ENCODE results near the gene ANKRD29.

ANKRD29 gene

DNA sequence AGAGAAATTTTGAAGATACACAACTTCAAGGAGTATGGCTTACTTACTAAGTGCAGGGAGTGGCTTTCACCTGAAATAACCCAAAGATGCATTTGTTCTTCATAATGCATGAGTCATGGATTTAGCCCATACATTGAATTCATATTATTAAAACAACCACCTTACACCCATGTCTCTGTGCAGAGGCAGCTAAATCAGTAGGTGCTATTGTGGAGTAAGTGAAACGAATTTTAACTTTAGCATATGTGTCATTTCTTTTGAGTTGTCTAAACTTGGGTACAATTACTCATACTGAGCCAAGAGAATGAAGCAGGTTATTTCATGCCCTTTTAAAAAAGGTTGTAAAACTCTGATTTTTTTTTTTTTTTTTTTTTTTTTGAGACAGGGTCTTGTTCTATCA lies 11.0 kb upstream of the ANKRD29 start:
- no peak overlapping the region for H3K4me3 ChIP-seq (ENCODE audit: control insufficient read depth in 1 of 7, extremely low read depth in 1 of 7, insufficient read depth in 4 of 7, low read depth in 2 of 7, low read length in 6 of 7)
- H3K4me1 ChIP-seq (ENCODE audit: control extremely low read depth in 1 of 4, control insufficient read depth in 4 of 4, insufficient read depth in 4 of 4, low read length in 3 of 4): no peaks in the 10 kb centered on the region
- H3K9me3 ChIP-seq (ENCODE audit: control extremely low read depth in 1 of 5, control insufficient read depth in 4 of 5, insufficient read depth in 2 of 5, low read depth in 1 of 5, low read length in 4 of 5): no peaks in the 10 kb centered on the region
- ChIA-PET CTCF (no interaction called here), POLR2A (no interaction called here)
- H3K36me3 ChIP-seq (ENCODE audit: control insufficient read depth in 4 of 4, insufficient read depth in 4 of 4, low read length in 3 of 4): no peaks in the 10 kb centered on the region
- H3K27ac ChIP-seq (ENCODE audit: insufficient read depth in 1 of 2, low read depth in 1 of 2, low read length in 2 of 2, poor library complexity in 1 of 2, severe bottlenecking in 2 of 2): no peak overlapping the region
- DNase-seq: no peak
- no CpG with 5 or more reads among the region's 1 CpG for WGBS (ENCODE audit: insufficient coverage)
- H3K27me3 ChIP-seq (replicated peaks in 2 of 5; ENCODE audit: control insufficient read depth in 4 of 5, insufficient read depth in 5 of 5, low read length in 4 of 5): peaks cover 0 to 5% (median 2%) of the 10 kb centered on the region in 5 experiments

DNA sequence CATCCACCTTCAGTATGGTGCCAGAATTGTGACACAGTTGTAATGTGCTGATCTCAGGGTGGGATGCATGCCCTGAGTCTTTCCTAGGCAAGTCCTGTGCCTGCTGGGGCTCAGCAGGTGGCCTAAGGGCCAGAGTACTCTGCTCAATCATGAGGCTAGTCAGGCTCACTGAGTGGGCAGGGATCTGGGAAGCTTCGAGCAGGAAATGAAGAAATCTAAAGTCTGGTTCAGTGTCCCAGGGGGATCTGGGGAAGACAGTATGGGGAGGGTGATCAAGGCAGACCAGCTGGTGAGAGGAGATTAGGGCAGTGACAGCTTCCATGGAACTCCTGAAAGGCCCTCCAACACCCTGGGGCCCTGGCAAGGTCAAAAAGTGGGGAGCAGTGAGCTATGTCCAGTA lies 8.9 kb upstream of the ANKRD29 start:
- 100% methylated on average over 1 of the region's 1 CpG for WGBS (ENCODE audit: insufficient coverage)
- Histone ChIP-seq H3K27me3 (replicated peaks in 2 of 5; ENCODE audit: control insufficient read depth in 4 of 5, insufficient read depth in 5 of 5, low read length in 4 of 5) (no peaks in the 10 kb centered on the region), H3K9me3 (ENCODE audit: control extremely low read depth in 1 of 5, control insufficient read depth in 4 of 5, insufficient read depth in 2 of 5, low read depth in 1 of 5, low read length in 4 of 5) (no peaks in the 10 kb centered on the region), H3K4me3 (ENCODE audit: control insufficient read depth in 1 of 7, extremely low read depth in 1 of 7, insufficient read depth in 4 of 7, low read depth in 2 of 7, low read length in 6 of 7) (no peak overlapping the region), H3K36me3 (ENCODE audit: control insufficient read depth in 4 of 4, insufficient read depth in 4 of 4, low read length in 3 of 4) (no peaks in the 10 kb centered on the region), H3K27ac (ENCODE audit: insufficient read depth in 1 of 2, low read depth in 1 of 2, low read length in 2 of 2, poor library complexity in 1 of 2, severe bottlenecking in 2 of 2) (no peak overlapping the region), H3K4me1 (ENCODE audit: control extremely low read depth in 1 of 4, control insufficient read depth in 4 of 4, insufficient read depth in 4 of 4, low read length in 3 of 4) (no peaks in the 10 kb centered on the region)
- ChIA-PET POLR2A (no interaction called here), CTCF (interaction anchor here (1.1 kb wide), 1 partner anchor 49 kb away, joined by 3 read pairs; no protein-coding TSS in a partner anchor)
- no peak for DNase-seq

DNA sequence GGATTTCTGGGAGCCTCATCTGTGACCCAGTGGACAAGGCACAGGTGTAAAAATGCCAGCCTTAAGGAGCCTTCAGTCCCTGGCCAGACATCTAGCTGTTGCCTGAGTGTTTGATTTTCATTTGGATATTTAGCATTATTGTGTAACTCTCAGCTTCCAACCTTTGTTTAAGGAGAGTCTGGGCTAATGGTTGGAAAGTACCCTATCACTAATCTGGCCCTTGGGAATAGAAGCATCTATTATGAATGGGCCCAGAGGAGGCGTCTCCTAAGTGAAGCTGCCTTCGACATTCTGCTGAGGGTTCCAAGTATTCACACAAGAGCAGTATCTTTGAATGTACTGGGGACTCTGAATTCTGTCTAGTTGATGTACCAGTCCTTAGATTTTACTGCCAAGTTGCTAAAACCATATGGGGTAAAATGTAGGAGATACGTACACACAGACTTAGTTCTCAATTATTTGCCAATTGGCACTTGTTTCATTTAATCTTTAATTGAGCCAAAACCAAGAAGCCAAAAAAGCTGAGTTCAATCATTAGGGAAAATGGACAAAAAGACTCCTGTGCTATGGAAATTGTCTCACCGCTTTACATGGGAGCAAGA lies 7.2 kb upstream of the ANKRD29 start:
- Histone ChIP-seq H3K27me3 (replicated peaks in 2 of 5; ENCODE audit: control insufficient read depth in 4 of 5, insufficient read depth in 5 of 5, low read length in 4 of 5) (no peaks in the 10 kb centered on the region), H3K9me3 (ENCODE audit: control extremely low read depth in 1 of 5, control insufficient read depth in 4 of 5, insufficient read depth in 2 of 5, low read depth in 1 of 5, low read length in 4 of 5) (no peaks in the 10 kb centered on the region), H3K4me1 (ENCODE audit: control extremely low read depth in 1 of 4, control insufficient read depth in 4 of 4, insufficient read depth in 4 of 4, low read length in 3 of 4) (no peaks in the 10 kb centered on the region), H3K27ac (ENCODE audit: insufficient read depth in 1 of 2, low read depth in 1 of 2, low read length in 2 of 2, poor library complexity in 1 of 2, severe bottlenecking in 2 of 2) (no peak overlapping the region), H3K4me3 (ENCODE audit: control insufficient read depth in 1 of 7, extremely low read depth in 1 of 7, insufficient read depth in 4 of 7, low read depth in 2 of 7, low read length in 6 of 7) (no peak overlapping the region), H3K36me3 (ENCODE audit: control insufficient read depth in 4 of 4, insufficient read depth in 4 of 4, low read length in 3 of 4) (no peaks in the 10 kb centered on the region)
- POLR2A ChIA-PET: no interaction called here
- CTCF ChIA-PET: no interaction called here
- 98% methylated on average over 3 of the region's 4 CpGs for WGBS (ENCODE audit: insufficient coverage)
- DNase-seq: no peak

DNA sequence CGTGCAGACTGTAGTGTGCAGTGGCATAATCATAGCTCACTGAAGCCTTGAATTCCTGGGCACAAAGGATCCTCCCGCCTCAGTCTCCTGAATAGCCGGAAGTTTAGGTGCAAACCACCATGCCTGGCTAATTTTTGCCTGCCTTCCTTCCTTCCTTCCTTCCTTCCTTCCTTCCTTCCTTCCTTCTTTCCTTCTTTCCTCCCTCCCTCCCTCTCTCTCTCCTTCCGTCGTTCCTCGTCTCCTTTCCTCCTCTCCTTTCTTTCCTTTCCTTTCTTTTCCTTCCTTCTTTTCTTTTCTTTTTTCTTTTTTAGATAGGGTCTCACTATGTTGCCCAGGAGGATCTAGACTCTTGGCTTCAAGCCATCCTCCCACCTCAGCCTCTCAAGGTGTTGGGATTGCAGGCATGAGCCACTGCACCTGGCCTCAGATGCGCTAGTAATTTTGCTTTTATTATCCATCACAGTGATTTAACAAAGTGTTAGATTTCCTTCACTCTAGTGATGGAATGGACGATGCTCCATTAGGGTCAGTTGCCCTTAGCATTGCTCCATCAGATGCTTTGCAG lies 6.6 kb upstream of the ANKRD29 start:
- CTCF ChIA-PET: no interaction called here
- WGBS (ENCODE audit: insufficient coverage): 100% methylated on average over 4 of the region's 8 CpGs

DNA sequence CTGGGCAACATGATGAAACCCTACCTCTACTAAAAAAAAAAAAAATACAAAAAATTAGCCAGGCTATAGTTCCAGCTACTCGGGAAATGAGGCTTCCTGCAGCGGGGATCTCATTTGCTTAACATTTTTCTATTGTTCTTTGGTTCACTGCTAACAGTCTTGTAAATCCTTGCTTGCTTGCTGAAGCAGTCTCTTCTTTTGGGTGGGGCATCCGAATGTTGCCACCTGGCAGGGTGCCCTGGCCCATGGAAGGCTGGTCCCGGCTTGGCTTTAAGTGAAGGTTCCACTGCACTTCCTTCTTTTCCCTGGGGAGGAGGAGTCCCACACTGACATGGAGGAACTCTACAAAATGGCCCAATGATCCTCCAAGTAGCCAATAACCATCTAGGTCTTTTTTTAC lies 6.0 kb upstream of the ANKRD29 start:
- CTCF ChIA-PET: no interaction called here

More for the DNA sequence above, 6.6 kb upstream of the ANKRD29 start:
- Histone ChIP-seq H3K4me1 (ENCODE audit: control extremely low read depth in 1 of 4, control insufficient read depth in 4 of 4, insufficient read depth in 4 of 4, low read length in 3 of 4) (no peaks in the 10 kb centered on the region), H3K27me3 (replicated peaks in 2 of 5; ENCODE audit: control insufficient read depth in 4 of 5, insufficient read depth in 5 of 5, low read length in 4 of 5) (peaks cover 0 to 2% (median 0%) of the 10 kb centered on the region in 5 experiments), H3K27ac (ENCODE audit: insufficient read depth in 1 of 2, low read depth in 1 of 2, low read length in 2 of 2, poor library complexity in 1 of 2, severe bottlenecking in 2 of 2) (no peak overlapping the region), H3K9me3 (ENCODE audit: control extremely low read depth in 1 of 5, control insufficient read depth in 4 of 5, insufficient read depth in 2 of 5, low read depth in 1 of 5, low read length in 4 of 5) (no peaks in the 10 kb centered on the region), H3K4me3 (ENCODE audit: control insufficient read depth in 1 of 7, extremely low read depth in 1 of 7, insufficient read depth in 4 of 7, low read depth in 2 of 7, low read length in 6 of 7) (no peak overlapping the region), H3K36me3 (ENCODE audit: control insufficient read depth in 4 of 4, insufficient read depth in 4 of 4, low read length in 3 of 4) (no peaks in the 10 kb centered on the region)
- DNase-seq: no peak
- POLR2A ChIA-PET: no interaction called here

DNA sequence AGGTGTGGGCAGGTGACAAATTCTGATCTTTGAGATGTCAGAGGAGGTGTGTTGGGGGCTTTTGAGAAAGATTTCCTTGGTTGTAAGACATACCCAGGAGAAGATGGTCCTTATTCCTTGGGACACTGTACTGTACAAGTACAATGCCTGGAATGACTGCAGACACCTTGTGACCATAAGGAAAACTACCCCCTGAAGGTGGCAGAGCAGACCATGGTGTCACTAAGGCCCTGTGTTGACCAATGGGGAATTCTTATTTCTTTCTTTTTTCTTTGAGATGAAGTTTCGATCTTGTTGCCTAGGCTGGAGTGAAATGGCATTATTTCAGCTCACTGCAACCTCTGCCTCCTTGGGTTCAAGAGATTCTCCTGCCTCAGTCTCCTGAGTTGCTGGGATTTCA lies 4.4 kb upstream of the ANKRD29 start:
- H3K4me3 ChIP-seq (ENCODE audit: control insufficient read depth in 1 of 7, extremely low read depth in 1 of 7, insufficient read depth in 4 of 7, low read depth in 2 of 7, low read length in 6 of 7): no peak overlapping the region
- ChIA-PET CTCF (interaction anchor here (1.4 kb wide), 1 partner anchor 57 kb away, joined by 4 read pairs; no protein-coding TSS in a partner anchor), POLR2A (no interaction called here)
- H3K9me3 ChIP-seq (ENCODE audit: control extremely low read depth in 1 of 5, control insufficient read depth in 4 of 5, insufficient read depth in 2 of 5, low read depth in 1 of 5, low read length in 4 of 5): no peaks in the 10 kb centered on the region
- 86% methylated on average over 1 of the region's 1 CpG for WGBS (ENCODE audit: insufficient coverage)
- peaks cover 0 to 7% (median under 1%) of the 10 kb centered on the region in 5 experiments for H3K27me3 ChIP-seq (replicated peaks in 2 of 5; ENCODE audit: control insufficient read depth in 4 of 5, insufficient read depth in 5 of 5, low read length in 4 of 5)
- no peaks in the 10 kb centered on the region for H3K36me3 ChIP-seq (ENCODE audit: control insufficient read depth in 4 of 4, insufficient read depth in 4 of 4, low read length in 3 of 4)
- H3K27ac ChIP-seq (ENCODE audit: insufficient read depth in 1 of 2, low read depth in 1 of 2, low read length in 2 of 2, poor library complexity in 1 of 2, severe bottlenecking in 2 of 2): no peak overlapping the region
- DNase-seq: no peak
- H3K4me1 ChIP-seq (ENCODE audit: control extremely low read depth in 1 of 4, control insufficient read depth in 4 of 4, insufficient read depth in 4 of 4, low read length in 3 of 4): peaks cover 3 to 11% (median 11%) of the 10 kb centered on the region in 4 experiments

More for the DNA sequence above, 6.0 kb upstream of the ANKRD29 start:
- Histone ChIP-seq H3K9me3 (ENCODE audit: control extremely low read depth in 1 of 5, control insufficient read depth in 4 of 5, insufficient read depth in 2 of 5, low read depth in 1 of 5, low read length in 4 of 5) (no peaks in the 10 kb centered on the region), H3K27ac (ENCODE audit: insufficient read depth in 1 of 2, low read depth in 1 of 2, low read length in 2 of 2, poor library complexity in 1 of 2, severe bottlenecking in 2 of 2) (no peak overlapping the region), H3K4me3 (ENCODE audit: control insufficient read depth in 1 of 7, extremely low read depth in 1 of 7, insufficient read depth in 4 of 7, low read depth in 2 of 7, low read length in 6 of 7) (no peak overlapping the region), H3K27me3 (replicated peaks in 2 of 5; ENCODE audit: control insufficient read depth in 4 of 5, insufficient read depth in 5 of 5, low read length in 4 of 5) (peaks cover 0 to 2% (median 0%) of the 10 kb centered on the region in 5 experiments), H3K4me1 (ENCODE audit: control extremely low read depth in 1 of 4, control insufficient read depth in 4 of 4, insufficient read depth in 4 of 4, low read length in 3 of 4) (no peaks in the 10 kb centered on the region), H3K36me3 (ENCODE audit: control insufficient read depth in 4 of 4, insufficient read depth in 4 of 4, low read length in 3 of 4) (no peaks in the 10 kb centered on the region)
- DNase-seq: no peak
- 78% methylated on average over 4 of the region's 4 CpGs for WGBS (ENCODE audit: insufficient coverage)
- POLR2A ChIA-PET: no interaction called here

DNA sequence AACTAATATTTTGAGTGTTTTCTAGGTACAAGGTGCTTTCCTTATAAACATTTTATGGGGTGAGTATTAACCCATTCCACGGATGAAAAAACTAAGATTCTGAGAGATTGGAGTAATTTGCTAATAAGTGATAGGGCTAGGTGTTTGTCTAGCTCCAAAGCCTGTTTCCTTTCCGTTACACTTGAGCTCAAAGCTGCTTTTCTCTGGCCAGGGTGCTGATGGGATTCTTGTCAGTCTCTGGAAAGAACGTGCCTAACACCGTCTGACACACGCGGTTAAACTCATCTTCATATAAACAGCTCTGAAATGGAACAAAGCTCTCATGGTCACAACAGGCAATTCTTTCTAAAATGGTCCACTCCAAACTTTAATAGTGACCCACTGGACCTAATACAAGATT lies 2.0 kb upstream of the ANKRD29 start:
- ChIA-PET CTCF (interaction anchor here (0.7 to 2.2 kb wide), 6 partner anchors 10 to 43 kb away, joined by 3 to 9 read pairs (median 4); no protein-coding TSS in a partner anchor), POLR2A (no interaction called here)
- Histone ChIP-seq H3K27me3 (replicated peaks in 2 of 5; ENCODE audit: control insufficient read depth in 4 of 5, insufficient read depth in 5 of 5, low read length in 4 of 5) (peaks cover 4 to 23% (median 17%) of the 10 kb centered on the region in 5 experiments), H3K27ac (ENCODE audit: insufficient read depth in 1 of 2, low read depth in 1 of 2, low read length in 2 of 2, poor library complexity in 1 of 2, severe bottlenecking in 2 of 2) (no peak overlapping the region), H3K4me3 (ENCODE audit: control insufficient read depth in 1 of 7, extremely low read depth in 1 of 7, insufficient read depth in 4 of 7, low read depth in 2 of 7, low read length in 6 of 7) (no peak overlapping the region), H3K4me1 (ENCODE audit: control extremely low read depth in 1 of 4, control insufficient read depth in 4 of 4, insufficient read depth in 4 of 4, low read length in 3 of 4) (peaks cover 6 to 17% (median 17%) of the 10 kb centered on the region in 4 experiments), H3K36me3 (ENCODE audit: control insufficient read depth in 4 of 4, insufficient read depth in 4 of 4, low read length in 3 of 4) (no peaks in the 10 kb centered on the region), H3K9me3 (ENCODE audit: control extremely low read depth in 1 of 5, control insufficient read depth in 4 of 5, insufficient read depth in 2 of 5, low read depth in 1 of 5, low read length in 4 of 5) (no peaks in the 10 kb centered on the region)
- no peak for DNase-seq
- 69% methylated on average over 6 of the region's 6 CpGs for WGBS (ENCODE audit: insufficient coverage)
